Karpas-422 (cell line): Measurements from ENCODE around the gene MYO5A. TPM values are rescaled to one million over a fixed set of nuclear protein-coding genes. Genes with fewer than 3 reads are reported as not detected.
"Not testable (repeated sequence)": the region's sequence is repeated elsewhere in the genome, so short reads cannot be mapped to it uniquely, and the experiment has no call there.

ENCODE experiments used
- DNase-seq: peaks from one replicate; pipeline ENCODE4 v3.0.0-alpha.2; 2015
- H2AFZ ChIP-seq: fragments of 200-600 bp; sonication (generic); 2 replicates; pipeline ENCODE4 v1.6.1; 2014; ENCODE audit warnings: antibody characterized with exemption, low read length, mixed read lengths
- H3K27ac ChIP-seq: fragments of 200-600 bp; sonication (generic); 2 replicates; pipeline ENCODE4 v1.5.1; 2014; ENCODE audit warnings: mild to moderate bottlenecking, low read length, moderate library complexity
- H3K27me3 ChIP-seq: fragments of 200-600 bp; sonication (generic); 2 replicates; pipeline ENCODE4 v1.6.1; 2014; ENCODE audit warnings: low read length, mixed read lengths
- H3K36me3 ChIP-seq: fragments of 200-600 bp; sonication (generic); 2 replicates; pipeline ENCODE4 v1.6.1; 2014; ENCODE audit warnings: low read length, mixed read lengths; ENCODE audit not compliant: insufficient read depth
- H3K4me1 ChIP-seq: fragments of 200-600 bp; sonication (generic); 2 replicates; pipeline ENCODE4 v1.6.1; 2014; ENCODE audit warnings: mild to moderate bottlenecking, low read length, mixed read lengths
- H3K4me2 ChIP-seq: fragments of 200-600 bp; sonication (generic); 2 replicates; pipeline ENCODE4 v1.6.1; 2014; ENCODE audit warnings: low read length, low read depth, mild to moderate bottlenecking; ENCODE audit not compliant: poor library complexity, severe bottlenecking
- H3K4me3 ChIP-seq: fragments of 200-600 bp; sonication (generic); 2 replicates; pipeline ENCODE4 v1.5.1; 2014; ENCODE audit warnings: mild to moderate bottlenecking, antibody characterized with exemption, low read length, mixed read lengths
- H3K79me2 ChIP-seq: fragments of 200-600 bp; sonication (generic); 2 replicates; pipeline ENCODE4 v1.6.1; 2014; ENCODE audit warnings: mild to moderate bottlenecking, low read length, mixed read lengths
- H3K9ac ChIP-seq: fragments of 200-600 bp; sonication (generic); 2 replicates; pipeline ENCODE4 v1.6.0; 2014; ENCODE audit warnings: low read length
- H3K9me2 ChIP-seq: fragments of 200-600 bp; sonication (generic), shearing (Covaris generic); replicated peaks from 2 replicates; pipeline ENCODE4 v1.6.0; 2014; ENCODE audit warnings: mild to moderate bottlenecking, low read length, moderate library complexity; ENCODE audit not compliant: insufficient read depth
- H3K9me3 ChIP-seq: fragments of 300-700, 200-600 bp; sonication (generic); 2 replicates; pipeline ENCODE4 v1.6.1; 2014; ENCODE audit warnings: low read length, mixed read lengths
- H4K20me1 ChIP-seq: fragments of 200-600 bp; sonication (generic); 2 replicates; pipeline ENCODE4 v1.6.1; 2014; ENCODE audit warnings: mild to moderate bottlenecking, antibody characterized with exemption, low read length, low read depth; ENCODE audit not compliant: insufficient read depth
- total RNA-seq: library from RNA; depleted of rRNA; stranded (reverse); fragments of >200 nt; shearing (Covaris generic); gene quantifications from 2 replicates; pipeline ENCODE4 v1.2.3, GENCODE V29; 2014; ENCODE audit warnings: low replicate concordance

The MYO5A gene
- total RNA-seq, 1 experiment from 2014 or later: 34.8 TPM

DNA sequence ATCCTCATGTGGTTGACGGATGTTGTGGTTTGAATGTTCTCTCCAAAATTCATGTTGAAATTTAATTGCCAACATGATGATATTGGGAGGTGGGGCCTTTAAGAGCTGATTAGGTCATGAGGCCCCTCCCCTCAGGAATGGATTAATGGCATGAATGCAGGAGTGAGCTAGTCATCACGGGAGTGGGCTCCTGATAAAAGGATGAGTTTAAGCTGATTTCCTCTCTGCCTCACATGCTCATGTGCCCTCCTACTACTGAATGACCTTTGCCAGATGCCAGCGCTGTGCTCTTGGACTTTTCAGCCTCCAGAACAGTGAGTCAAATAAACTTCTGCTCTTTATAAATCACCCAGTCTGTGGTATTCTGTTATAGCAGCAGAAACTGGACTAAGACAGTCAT lies 111.2 kb downstream of the MYO5A start:
- Histone ChIP-seq H2AFZ (no peak overlapping the region), H3K9me2 (no peaks in the 10 kb centered on the region; the same call in 1 of the 2 replicates), H3K4me2 (no peak overlapping the region), H3K36me3 (no peaks in the 10 kb centered on the region), H3K4me1 (peaks cover 45% of the 10 kb centered on the region), H3K27me3 (no peaks in the 10 kb centered on the region), H3K79me2 (peaks cover 7% of the 10 kb centered on the region; the same call in 1 of the 2 replicates), H3K27ac (no peak overlapping the region), H3K9me3 (no peaks in the 10 kb centered on the region), H3K4me3 (no peak overlapping the region), H3K9ac (no peak overlapping the region), H4K20me1 (no peaks in the 10 kb centered on the region)
- no peak for DNase-seq

DNA sequence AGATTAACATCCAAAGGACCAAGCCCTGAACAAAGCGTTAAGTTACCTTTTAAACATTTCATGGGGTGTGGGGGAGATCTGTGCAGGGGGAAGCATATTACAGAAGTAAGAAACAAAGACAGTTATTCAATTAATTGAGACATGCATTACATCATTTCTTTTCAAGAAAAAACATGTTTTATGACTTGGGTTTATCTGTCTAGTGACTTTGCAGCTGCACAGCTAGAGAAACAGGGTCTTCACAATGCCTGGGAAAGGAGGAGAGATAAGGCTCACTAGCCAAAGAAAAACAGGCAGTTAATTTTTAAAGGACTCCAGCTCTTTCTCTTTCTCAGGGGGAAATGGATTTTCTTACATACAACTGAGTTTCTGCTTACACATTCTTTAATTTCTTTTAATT lies 112.1 kb downstream of the MYO5A start:
- H3K9me2 ChIP-seq, H3K36me3 ChIP-seq, H3K79me2 ChIP-seq, H3K9me3 ChIP-seq, H3K9ac ChIP-seq, DNase-seq, H4K20me1 ChIP-seq, H3K4me3 ChIP-seq, H3K4me2 ChIP-seq, H3K27ac ChIP-seq, H2AFZ ChIP-seq, H3K27me3 ChIP-seq: not testable (repeated sequence)
- peaks cover 39% of the 10 kb centered on the region for H3K4me1 ChIP-seq

GRCh38 chr15:52415628-52416027 lies 113.1 kb downstream of the MYO5A start:
- Histone ChIP-seq H3K4me2 (no peak overlapping the region), H2AFZ (no peak overlapping the region)

GRCh38 chr15:52414936-52415335 lies 113.7 kb downstream of the MYO5A start:
- H3K9ac ChIP-seq: no peak overlapping the region
- H3K9me2 ChIP-seq: no peaks in the 10 kb centered on the region; the same call in 1 of the 2 replicates
- H3K4me2 ChIP-seq: no peak overlapping the region
- H3K9me3 ChIP-seq: no peaks in the 10 kb centered on the region
- H3K36me3 ChIP-seq: no peaks in the 10 kb centered on the region
- H3K4me1 ChIP-seq: peaks cover 33% of the 10 kb centered on the region
- H3K27me3 ChIP-seq: no peaks in the 10 kb centered on the region
- H3K4me3 ChIP-seq: no peak overlapping the region
- no peak overlapping the region for H3K27ac ChIP-seq
- no peak for DNase-seq
- H2AFZ ChIP-seq: no peak overlapping the region
- H3K79me2 ChIP-seq: no peaks in the 10 kb centered on the region; the same call in 1 of the 2 replicates
- H4K20me1 ChIP-seq: no peaks in the 10 kb centered on the region

More at GRCh38 chr15:52415628-52416027, 113.1 kb downstream of the MYO5A start:
- no peaks in the 10 kb centered on the region for H4K20me1 ChIP-seq
- H3K4me1 ChIP-seq: peaks cover 35% of the 10 kb centered on the region
- no peak overlapping the region for H3K4me3 ChIP-seq
- no peaks in the 10 kb centered on the region for H3K9me3 ChIP-seq
- no peaks in the 10 kb centered on the region for H3K36me3 ChIP-seq
- H3K27ac ChIP-seq: no peak overlapping the region
- no peaks in the 10 kb centered on the region for H3K27me3 ChIP-seq
- DNase-seq: no peak
- H3K79me2 ChIP-seq: peaks cover 5% of the 10 kb centered on the region; the same call in 1 of the 2 replicates
- no peak overlapping the region for H3K9ac ChIP-seq
- H3K9me2 ChIP-seq: no peaks in the 10 kb centered on the region; the same call in 1 of the 2 replicates

- Histone ChIP-seq H3K4me2 (peak overlapping the region; percentile 60), H3K9me3 (no peaks in the 10 kb centered on the region)
Observed at GRCh38 chr15:52408823-52409222, 119.9 kb downstream of the MYO5A start.

GRCh38 chr15:52407374-52407773 lies 121.3 kb downstream of the MYO5A start:
- Histone ChIP-seq H3K27me3 (no peaks in the 10 kb centered on the region), H4K20me1 (no peaks in the 10 kb centered on the region), H3K79me2 (no peaks in the 10 kb centered on the region; the same call in 1 of the 2 replicates), H2AFZ (no peak overlapping the region), H3K36me3 (no peaks in the 10 kb centered on the region; the same call in 1 of the 2 replicates), H3K9me3 (no peaks in the 10 kb centered on the region), H3K4me2 (no peak overlapping the region), H3K4me1 (peaks cover 32% of the 10 kb centered on the region), H3K9me2 (no peaks in the 10 kb centered on the region), H3K4me3 (no peak overlapping the region), H3K9ac (no peak overlapping the region), H3K27ac (no peak overlapping the region)
- no peak for DNase-seq

More at GRCh38 chr15:52408823-52409222, 119.9 kb downstream of the MYO5A start:
- H3K27ac ChIP-seq: peak overlapping the region; percentile 63
- H3K4me1 ChIP-seq: peaks cover 32% of the 10 kb centered on the region
- no peak overlapping the region for H3K4me3 ChIP-seq
- H3K36me3 ChIP-seq: no peaks in the 10 kb centered on the region; the same call in 1 of the 2 replicates
- no peaks in the 10 kb centered on the region for H3K9me2 ChIP-seq
- H3K9ac ChIP-seq: no peak overlapping the region
- H4K20me1 ChIP-seq: no peaks in the 10 kb centered on the region
- no peaks in the 10 kb centered on the region for H3K27me3 ChIP-seq
- no peak overlapping the region for H2AFZ ChIP-seq
- H3K79me2 ChIP-seq: no peaks in the 10 kb centered on the region; the same call in 1 of the 2 replicates
- DNase-seq: no peak

DNA sequence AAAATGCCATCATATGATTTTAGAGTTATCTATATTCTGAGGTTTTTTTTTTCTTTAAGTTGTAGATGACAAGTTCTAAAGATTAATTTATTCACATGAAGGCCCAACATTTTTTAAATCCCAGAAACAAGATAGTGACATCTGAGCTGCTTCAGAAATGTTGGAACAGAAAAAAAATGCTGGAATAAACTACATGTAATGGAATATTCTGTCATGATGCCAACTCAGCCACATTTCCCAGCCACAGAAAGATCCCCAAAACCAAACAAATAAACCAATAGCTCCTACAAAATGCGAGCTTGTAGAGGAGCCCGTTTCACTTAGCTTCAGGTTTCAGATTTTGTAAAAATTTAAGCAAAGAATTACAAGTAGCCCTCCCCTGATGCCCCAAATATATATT lies 122.1 kb downstream of the MYO5A start:
- Histone ChIP-seq H3K4me1 (peaks cover 30% of the 10 kb centered on the region), H3K27ac (no peak overlapping the region), H3K4me2 (no peak overlapping the region), H3K79me2 (no peaks in the 10 kb centered on the region; the same call in 1 of the 2 replicates), H3K9me2 (no peaks in the 10 kb centered on the region), H3K9me3 (no peaks in the 10 kb centered on the region), H3K9ac (no peak overlapping the region), H3K4me3 (no peak overlapping the region), H2AFZ (no peak overlapping the region), H3K36me3 (no peaks in the 10 kb centered on the region; the same call in 1 of the 2 replicates), H3K27me3 (no peaks in the 10 kb centered on the region), H4K20me1 (no peaks in the 10 kb centered on the region)
- DNase-seq: no peak

DNA sequence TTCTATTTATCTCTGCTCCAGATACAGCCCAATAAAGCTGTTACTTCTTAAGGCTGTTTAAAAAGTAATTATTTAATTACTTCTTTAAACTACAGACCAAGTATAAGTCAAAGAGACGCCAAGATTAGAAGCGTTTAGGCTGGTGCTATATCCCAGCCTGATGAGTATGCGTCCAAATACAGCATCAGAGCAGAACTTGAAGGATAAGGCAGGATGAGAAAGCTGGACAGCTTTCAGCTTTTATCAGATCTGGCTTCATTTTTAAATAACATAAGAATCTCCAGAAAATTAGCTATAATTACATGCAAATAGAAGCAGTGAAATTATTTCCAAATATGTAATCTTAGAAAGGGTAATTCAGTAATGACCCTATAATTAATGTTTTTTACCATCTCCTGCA lies 122.8 kb downstream of the MYO5A start:
- no peak overlapping the region for H3K4me3 ChIP-seq
- no peaks in the 10 kb centered on the region; the same call in 1 of the 2 replicates for H3K79me2 ChIP-seq
- H3K9ac ChIP-seq: no peak overlapping the region
- no peaks in the 10 kb centered on the region for H3K27me3 ChIP-seq
- no peak overlapping the region for H3K4me2 ChIP-seq
- no peak for DNase-seq
- peaks cover 24% of the 10 kb centered on the region for H3K4me1 ChIP-seq
- H3K9me3 ChIP-seq: no peaks in the 10 kb centered on the region
- H3K9me2 ChIP-seq: no peaks in the 10 kb centered on the region
- no peak overlapping the region for H2AFZ ChIP-seq
- no peaks in the 10 kb centered on the region for H4K20me1 ChIP-seq
- no peaks in the 10 kb centered on the region; the same call in 1 of the 2 replicates for H3K36me3 ChIP-seq
- no peak overlapping the region for H3K27ac ChIP-seq
